ENCODE measurements around the gene RNF41.

The RNF41 gene

GRCh38 chr12:56189099-56189917 lies 32.4 kb downstream of the RNF41 start, which contains the start of gene SMARCC2:
Gene SMARCC2 (minus strand): TSS chr12:56189483. CDS start chr12:56189461, 22 bp downstream.
- Histone ChIP-seq H3K4me1 (ENCODE audit: insufficient read depth, low read length) (peaks cover 18% of the 10 kb centered on the region), H3K9ac (ENCODE audit: low read length) (peak within 1 kb of the TSS; percentile 99)

GRCh38 chr12:56188778-56189098 lies 33.0 kb downstream of the RNF41 start:
- no peaks in the 10 kb centered on the region for H3K9me3 ChIP-seq (ENCODE audit: low read length)
- H3K27me3 ChIP-seq (ENCODE audit: control insufficient read depth in 1 of 2, insufficient read depth in 2 of 2, low read length in 2 of 2), result no peaks in the 10 kb centered on the region
- H3K9ac ChIP-seq (ENCODE audit: low read length), result peak overlapping the region; percentile 43
- H3K36me3 ChIP-seq (ENCODE audit: insufficient read depth, low read length), result peaks cover 28% of the 10 kb centered on the region
- H3K27ac ChIP-seq (ENCODE audit: low read depth, low read length), result peak overlapping the region; percentile 76
- H3K4me1 ChIP-seq (ENCODE audit: insufficient read depth, low read length), result peaks cover 18% of the 10 kb centered on the region
- H3K4me3 ChIP-seq (ENCODE audit: low read depth in 1 of 2, low read length in 2 of 2), result peak overlapping the region; percentile 62 to 70

More at GRCh38 chr12:56189099-56189917, 32.4 kb downstream of the RNF41 start, which contains the start of gene SMARCC2:
- Histone ChIP-seq H3K36me3 (ENCODE audit: insufficient read depth, low read length) (peaks cover 22% of the 10 kb centered on the region), H3K4me3 (ENCODE audit: low read depth in 1 of 2, low read length in 2 of 2) (peak within 1 kb of the TSS; percentile 70 to 97), H3K27me3 (ENCODE audit: control insufficient read depth in 1 of 2, insufficient read depth in 2 of 2, low read length in 2 of 2) (no peaks in the 10 kb centered on the region), H3K27ac (ENCODE audit: low read depth, low read length) (peak within 1 kb of the TSS; percentile 84), H3K9me3 (ENCODE audit: low read length) (no peaks in the 10 kb centered on the region)

- peak overlapping the region; percentile 43 for H3K9ac ChIP-seq (ENCODE audit: low read length)
- no peaks in the 10 kb centered on the region for H3K27me3 ChIP-seq (ENCODE audit: control insufficient read depth in 1 of 2, insufficient read depth in 2 of 2, low read length in 2 of 2)
- peaks cover 32% of the 10 kb centered on the region for H3K36me3 ChIP-seq (ENCODE audit: insufficient read depth, low read length)
- H3K4me1 ChIP-seq (ENCODE audit: insufficient read depth, low read length), result peaks cover 17% of the 10 kb centered on the region
- H3K4me3 ChIP-seq (ENCODE audit: low read depth in 1 of 2, low read length in 2 of 2), result peak overlapping the region; percentile 62 to 70
- H3K9me3 ChIP-seq (ENCODE audit: low read length), result no peaks in the 10 kb centered on the region
- peak overlapping the region; percentile 76 for H3K27ac ChIP-seq (ENCODE audit: low read depth, low read length)
These were observed 33.5 kb downstream of the RNF41 start for GRCh38 chr12:56188131-56188777.

GRCh38 chr12:56186957-56187356 lies 34.8 kb downstream of the RNF41 start:
- H3K4me3 ChIP-seq (ENCODE audit: low read depth in 1 of 2, low read length in 2 of 2), result no peak overlapping the region

GRCh38 chr12:56178347-56178746 lies 43.4 kb downstream of the RNF41 start:
- Histone ChIP-seq H3K36me3 (ENCODE audit: insufficient read depth, low read length) (peaks cover 66% of the 10 kb centered on the region), H3K9ac (ENCODE audit: low read length) (no peak overlapping the region), H3K27ac (ENCODE audit: low read depth, low read length) (no peak overlapping the region), H3K4me1 (ENCODE audit: insufficient read depth, low read length) (no peaks in the 10 kb centered on the region), H3K4me3 (ENCODE audit: low read depth in 1 of 2, low read length in 2 of 2) (no peak overlapping the region), H3K27me3 (ENCODE audit: control insufficient read depth in 1 of 2, insufficient read depth in 2 of 2, low read length in 2 of 2) (no peaks in the 10 kb centered on the region), H3K9me3 (ENCODE audit: low read length) (no peaks in the 10 kb centered on the region)

More at GRCh38 chr12:56186957-56187356, 34.8 kb downstream of the RNF41 start:
- Histone ChIP-seq H3K4me1 (ENCODE audit: insufficient read depth, low read length) (peaks cover 15% of the 10 kb centered on the region), H3K36me3 (ENCODE audit: insufficient read depth, low read length) (peaks cover 34% of the 10 kb centered on the region), H3K27me3 (ENCODE audit: control insufficient read depth in 1 of 2, insufficient read depth in 2 of 2, low read length in 2 of 2) (no peaks in the 10 kb centered on the region), H3K27ac (ENCODE audit: low read depth, low read length) (no peak overlapping the region), H3K9ac (ENCODE audit: low read length) (no peak overlapping the region), H3K9me3 (ENCODE audit: low read length) (no peaks in the 10 kb centered on the region)

- H3K9me3 ChIP-seq (ENCODE audit: low read length), result no peaks in the 10 kb centered on the region
- H3K4me1 ChIP-seq (ENCODE audit: insufficient read depth, low read length), result no peaks in the 10 kb centered on the region
- peaks cover 83% of the 10 kb centered on the region for H3K36me3 ChIP-seq (ENCODE audit: insufficient read depth, low read length)
- H3K9ac ChIP-seq (ENCODE audit: low read length), result no peak overlapping the region
- no peak overlapping the region for H3K4me3 ChIP-seq (ENCODE audit: low read depth in 1 of 2, low read length in 2 of 2)
- no peak overlapping the region for H3K27ac ChIP-seq (ENCODE audit: low read depth, low read length)
- H3K27me3 ChIP-seq (ENCODE audit: control insufficient read depth in 1 of 2, insufficient read depth in 2 of 2, low read length in 2 of 2), result no peaks in the 10 kb centered on the region
These were observed 48.9 kb downstream of the RNF41 start for GRCh38 chr12:56172839-56173238.

GRCh38 chr12:56169229-56169759 lies 52.4 kb downstream of the RNF41 start:
- H3K27me3 ChIP-seq (ENCODE audit: control insufficient read depth in 1 of 2, insufficient read depth in 2 of 2, low read length in 2 of 2), result no peaks in the 10 kb centered on the region
- H3K9me3 ChIP-seq (ENCODE audit: low read length), result no peaks in the 10 kb centered on the region
- peaks cover 74% of the 10 kb centered on the region for H3K36me3 ChIP-seq (ENCODE audit: insufficient read depth, low read length)
- no peak overlapping the region for H3K27ac ChIP-seq (ENCODE audit: low read depth, low read length)
- H3K9ac ChIP-seq (ENCODE audit: low read length), result no peak overlapping the region
- no peaks in the 10 kb centered on the region for H3K4me1 ChIP-seq (ENCODE audit: insufficient read depth, low read length)
- H3K4me3 ChIP-seq (ENCODE audit: low read depth in 1 of 2, low read length in 2 of 2), result no peak overlapping the region

GRCh38 chr12:56165369-56165768 lies 56.4 kb downstream of the RNF41 start:
- peaks cover 30% of the 10 kb centered on the region for H3K4me1 ChIP-seq (ENCODE audit: insufficient read depth, low read length)
- H3K27me3 ChIP-seq (ENCODE audit: control insufficient read depth in 1 of 2, insufficient read depth in 2 of 2, low read length in 2 of 2), result no peaks in the 10 kb centered on the region
- no peaks in the 10 kb centered on the region for H3K9me3 ChIP-seq (ENCODE audit: low read length)
- H3K36me3 ChIP-seq (ENCODE audit: insufficient read depth, low read length), result peaks cover 74% of the 10 kb centered on the region
- no peak overlapping the region for H3K4me3 ChIP-seq (ENCODE audit: low read depth in 1 of 2, low read length in 2 of 2)
- H3K9ac ChIP-seq (ENCODE audit: low read length), result no peak overlapping the region
- no peak overlapping the region for H3K27ac ChIP-seq (ENCODE audit: low read depth, low read length)

- Histone ChIP-seq H3K27ac (ENCODE audit: low read depth, low read length) (peak overlapping the region; percentile 66), H3K36me3 (ENCODE audit: insufficient read depth, low read length) (peaks cover 74% of the 10 kb centered on the region), H3K9ac (ENCODE audit: low read length) (no peak overlapping the region), H3K27me3 (ENCODE audit: control insufficient read depth in 1 of 2, insufficient read depth in 2 of 2, low read length in 2 of 2) (no peaks in the 10 kb centered on the region), H3K4me1 (ENCODE audit: insufficient read depth, low read length) (peaks cover 36% of the 10 kb centered on the region), H3K9me3 (ENCODE audit: low read length) (no peaks in the 10 kb centered on the region), H3K4me3 (ENCODE audit: low read depth in 1 of 2, low read length in 2 of 2) (no peak overlapping the region)
These were observed 57.4 kb downstream of the RNF41 start for GRCh38 chr12:56164345-56164729.

- Histone ChIP-seq H3K4me1 (ENCODE audit: insufficient read depth, low read length) (peaks cover 36% of the 10 kb centered on the region), H3K9ac (ENCODE audit: low read length) (no peak overlapping the region), H3K27ac (ENCODE audit: low read depth, low read length) (peak overlapping the region; percentile 66), H3K36me3 (ENCODE audit: insufficient read depth, low read length) (peaks cover 70% of the 10 kb centered on the region), H3K9me3 (ENCODE audit: low read length) (no peaks in the 10 kb centered on the region), H3K4me3 (ENCODE audit: low read depth in 1 of 2, low read length in 2 of 2) (no peak overlapping the region), H3K27me3 (ENCODE audit: control insufficient read depth in 1 of 2, insufficient read depth in 2 of 2, low read length in 2 of 2) (no peaks in the 10 kb centered on the region)
These were observed 58.0 kb downstream of the RNF41 start for GRCh38 chr12:56163533-56164344.

Measured in muscle layer of colon (tissue), 2 donors.